HEK293T (cell line): ENCODE data around the gene CUL9.

Experiments used
- ELF4 ChIP-seq: fragments of 450-650 bp; IDR thresholded peaks from 2 replicates; pipeline ENCODE4 v1.6.1; 2017; ENCODE audit warnings: antibody characterized with exemption
- FOXA1 ChIP-seq: fragments of 450-650 bp; IDR thresholded peaks from 2 replicates; pipeline ENCODE4 v1.6.1; 2016; ENCODE audit warnings: mild to moderate bottlenecking
- FOXM1 ChIP-seq: fragments of 450-650 bp; IDR thresholded peaks from 2 replicates; pipeline ENCODE4 v1.6.1; 2017; ENCODE audit warnings: mild to moderate bottlenecking, borderline replicate concordance
- HDGF ChIP-seq: fragments of 450-650 bp; IDR thresholded peaks from 2 replicates; pipeline ENCODE4 v1.6.1; 2017; ENCODE audit warnings: antibody characterized with exemption, borderline replicate concordance
- L3MBTL2 ChIP-seq: fragments of 450-650 bp; conservative IDR thresholded peaks from 2 replicates; pipeline ENCODE4 v1.6.1; 2016; ENCODE audit warnings: mild to moderate bottlenecking
- SP1 ChIP-seq: fragments of 450-650 bp; IDR thresholded peaks from 2 replicates; pipeline ENCODE4 v1.6.1; 2017
- SUZ12 ChIP-seq: fragments of 450-650 bp; IDR thresholded peaks from 2 replicates; pipeline ENCODE4 v1.6.1; 2016; ENCODE audit warnings: mild to moderate bottlenecking

DNA sequence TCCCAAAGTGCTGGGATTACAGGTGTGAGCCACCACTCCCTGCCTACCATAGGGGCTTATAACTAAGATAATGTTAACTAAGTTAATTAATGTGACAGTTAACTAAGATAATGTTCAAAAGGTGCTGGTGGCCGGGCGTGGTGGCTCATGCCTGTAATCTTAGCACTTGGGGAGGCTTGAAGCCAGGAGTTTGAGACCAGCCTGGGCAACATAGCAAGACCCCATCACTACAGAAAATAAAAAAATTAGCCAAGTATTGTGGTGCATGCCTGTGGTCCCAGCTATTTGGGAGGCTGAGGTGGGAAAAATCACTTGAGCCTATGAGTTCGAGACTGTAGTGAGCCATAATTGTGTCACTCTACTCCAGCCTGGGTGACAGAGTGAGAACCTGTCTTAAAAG is 43.7 kb upstream of the CUL9 start:
- TF ChIP-seq HDGF, result no peak
- no peak for TF ChIP-seq SUZ12
- no peak for TF ChIP-seq FOXM1
- no peak for TF ChIP-seq ELF4
- no peak for TF ChIP-seq L3MBTL2
- no peak for TF ChIP-seq FOXA1
- TF ChIP-seq SP1, result no peak
